ENCODE measurements around the gene CRACDL.

DNA sequence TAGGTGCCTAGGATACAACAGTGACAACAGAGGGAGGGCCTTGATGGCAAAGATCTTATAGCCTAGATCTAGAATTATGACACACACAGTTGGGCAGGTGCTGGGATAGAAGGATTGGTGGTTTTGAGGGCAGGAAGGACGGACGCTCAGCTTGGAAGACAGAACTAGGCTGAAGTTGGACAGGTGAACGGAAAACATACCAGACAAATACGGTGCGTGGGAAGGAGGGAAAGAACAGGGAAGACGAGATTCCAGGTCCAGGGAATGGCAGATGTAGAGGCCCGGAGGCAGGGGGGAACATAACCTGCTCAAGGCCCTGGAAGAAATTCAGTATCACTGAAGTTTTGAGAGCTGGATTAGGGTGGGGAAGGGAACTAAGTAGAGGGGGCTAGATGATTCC lies 40.8 kb downstream of the CRACDL start:
- TF ChIP-seq CTCF (IDR thresholded peaks at IDR 0.05) (no peak), POLR2AphosphoS5 (IDR thresholded peaks at IDR 0.05) (no peak), EP300 (IDR thresholded peaks at IDR 0.05) (no peak)
